ENCODE results near the gene HLA-B. TPM values are rescaled to one million over a fixed set of nuclear protein-coding genes. Genes with fewer than 3 reads are reported as not detected.

Gene HLA-B
- total RNA-seq, 1 experiment from 2014 or later = 68.6 TPM

GRCh38 chr6:31309641-31310040 lies 47.3 kb downstream of the HLA-B start:
- Mint-ChIP-seq H3K4me3 (no peak overlapping the region), H3K36me3 (ENCODE audit: insufficient read depth in 1 of 3, low read depth in 3 of 3) (no peaks in the 10 kb centered on the region), H3K4me1 (no peaks in the 10 kb centered on the region), H3K27ac (no peak overlapping the region), H3K27me3 (ENCODE audit: low read depth) (peaks cover 3% of the 10 kb centered on the region), H3K9me3 (no peaks in the 10 kb centered on the region)
- DNase-seq = no peak
- H3K9me3 ChIP-seq (ENCODE audit: control insufficient read depth, low read depth, low read length) = no peaks in the 10 kb centered on the region
- no peak overlapping the region for H2BK5ac ChIP-seq (ENCODE audit: insufficient read length, low read length)
- no peak overlapping the region for H2AK5ac ChIP-seq (ENCODE audit: insufficient read length, low read length)
- no peak overlapping the region for H3K56ac ChIP-seq (ENCODE audit: insufficient read length, low read depth, low read length)
- no peak overlapping the region for H3K4me2 ChIP-seq (ENCODE audit: insufficient read depth, insufficient read length, low read length)
- H3K18ac ChIP-seq (ENCODE audit: insufficient read length, low read depth, low read length) = no peak overlapping the region
- no peak overlapping the region for H2BK12ac ChIP-seq (ENCODE audit: insufficient read length, low read depth, low read length)
- H3K79me2 ChIP-seq (ENCODE audit: insufficient read depth, low read length) = no peaks in the 10 kb centered on the region
- no peak overlapping the region for H2BK15ac ChIP-seq (ENCODE audit: low read depth, low read length)
- no peak overlapping the region for H3K14ac ChIP-seq (ENCODE audit: insufficient read depth, low read length)
- no peak overlapping the region for H3K9ac ChIP-seq (ENCODE audit: extremely low read depth, insufficient read length, low read length)
- no peaks in the 10 kb centered on the region for H4K20me1 ChIP-seq (ENCODE audit: control insufficient read depth, insufficient read depth, insufficient read length)
- H3K4ac ChIP-seq (ENCODE audit: low read depth, low read length) = no peak overlapping the region
- no peak overlapping the region for H3K27ac ChIP-seq (ENCODE audit: insufficient read length, low read depth, low read length)
- H2BK20ac ChIP-seq (ENCODE audit: low read depth, low read length, poor library complexity, severe bottlenecking) = no peak overlapping the region
- no peak overlapping the region for H4K91ac ChIP-seq (ENCODE audit: insufficient read length, low read depth, low read length)
- no peaks in the 10 kb centered on the region for H3K4me1 ChIP-seq (ENCODE audit: insufficient read depth, low read length)
- no peaks in the 10 kb centered on the region for H3K23me2 ChIP-seq (ENCODE audit: insufficient read length, low read depth, low read length, poor library complexity, severe bottlenecking)
- no peak overlapping the region for H2BK120ac ChIP-seq (ENCODE audit: low read depth, low read length, poor library complexity, severe bottlenecking)
- H2AFZ ChIP-seq (ENCODE audit: low read length) = no peak overlapping the region
- no peak overlapping the region for H4K8ac ChIP-seq (replicated peaks; ENCODE audit: insufficient read length, low read depth, low read length)
- no peaks in the 10 kb centered on the region for H3K27me3 ChIP-seq (ENCODE audit: insufficient read depth, low read length)
- no peak overlapping the region for H4K5ac ChIP-seq (ENCODE audit: insufficient read length, low read depth, low read length)
- H3T11ph ChIP-seq (ENCODE audit: low read length) = no peak overlapping the region
- no peaks in the 10 kb centered on the region for H3K79me1 ChIP-seq (ENCODE audit: insufficient read depth, low read depth, low read length, poor library complexity, severe bottlenecking)
- no CpG with 5 or more reads among the region's 2 CpGs for WGBS (ENCODE audit: extremely low coverage, insufficient read length, low lambda C conversion rate)
- TF ChIP-seq CTCF (conservative IDR thresholded peaks at IDR 0.05) = no peak
- H3K23ac ChIP-seq (ENCODE audit: insufficient read length, low read depth, low read length) = no peak overlapping the region
